IMR-90 (cell line): ENCODE data around the gene KIAA0040. TPM values are rescaled to one million over a fixed set of nuclear protein-coding genes. Genes with fewer than 3 reads are reported as not detected.

Experiments used
- ATAC-seq: fragments of 200-7000 bp; cut with Tn5 transposase; 2 replicates; pipeline ENCODE4 v1.9.1; 2020; ENCODE audit warnings: low read depth, mild to moderate bottlenecking, moderate library complexity
- BruUV-seq: library from RNA; stranded (reverse); fragments of 400-500 nt; replicated peaks from 2 replicates; lab custom pipeline; 2021; lab: Mats Ljungman, UMichigan
- CTCF ChIA-PET: fragments of 300-600 bp; formaldehyde crosslinking; extraction: SDS; loops from one replicate; lab custom pipeline; 2021; ENCODE audit warnings: antibody characterized with exemption; lab: Yijun Ruan, JAX
- POLR2A ChIA-PET: fragments of 300-600 bp; sonication (Branson Sonifier 250); formaldehyde crosslinking; loops from one replicate; lab custom pipeline; 2022; ENCODE audit warnings: antibody characterized with exemption; ENCODE audit not compliant: unreplicated experiment; lab: Charles Lee
- DNase-seq: peaks from one replicate; pipeline ENCODE4 v3.0.0; 2013
- H2AFZ ChIP-seq: replicated peaks from 2 replicates; pipeline ENCODE3; 2013; ENCODE audit warnings: low read length, mild to moderate bottlenecking; ENCODE audit not compliant: poor library complexity
- H2AK5ac ChIP-seq: 2 replicates; pipeline ENCODE4 v1.6.1; 2013; ENCODE audit warnings: low read depth, low read length, inconsistent platforms
- H2AK9ac ChIP-seq: replicated peaks from 2 replicates; pipeline ENCODE3; 2013; ENCODE audit warnings: mild to moderate bottlenecking, low read depth, low read length, moderate library complexity; ENCODE audit not compliant: poor library complexity
- H2BK120ac ChIP-seq: 2 replicates; pipeline ENCODE4 v1.6.1; 2013; ENCODE audit warnings: low read depth, low read length, inconsistent platforms
- H2BK15ac ChIP-seq: 3 replicates; pipeline ENCODE4 v1.6.1; 2013; ENCODE audit warnings: low read depth, low read length, inconsistent platforms
- H2BK20ac ChIP-seq: 2 replicates; pipeline ENCODE4 v1.6.1; 2013; ENCODE audit warnings: low read depth, mild to moderate bottlenecking, inconsistent platforms, low read length, moderate library complexity
- H2BK5ac ChIP-seq: 2 replicates; pipeline ENCODE4 v1.6.1; 2013; ENCODE audit warnings: mild to moderate bottlenecking, low read depth, low read length, inconsistent platforms; ENCODE audit not compliant: poor library complexity, severe bottlenecking
- H3K14ac ChIP-seq: replicated peaks from 2 replicates; pipeline ENCODE4 v1.6.1; 2013; ENCODE audit warnings: low read depth, low read length, inconsistent platforms
- H3K18ac ChIP-seq: 2 replicates; pipeline ENCODE4 v1.6.1; 2013; ENCODE audit warnings: low read depth, low read length, control low read depth
- H3K23ac ChIP-seq: 2 replicates; pipeline ENCODE4 v1.6.1; 2013; ENCODE audit warnings: low read depth, low read length, inconsistent platforms
- H3K27ac ChIP-seq: 2 replicates; pipeline ENCODE4 v1.5.1; 2013; ENCODE audit warnings: mild to moderate bottlenecking, control low read depth, low read length; ENCODE audit not compliant: insufficient read depth
- H3K27me3 ChIP-seq: 2 replicates; pipeline ENCODE4 v1.6.1; 2013; ENCODE audit warnings: low read length; ENCODE audit not compliant: control insufficient read depth, insufficient read depth
- H3K36me3 ChIP-seq: 2 replicates; pipeline ENCODE4 v1.6.1; 2013; ENCODE audit warnings: low read length, mixed read lengths; ENCODE audit not compliant: control insufficient read depth, insufficient read depth
- H3K4ac ChIP-seq: 2 replicates; pipeline ENCODE4 v1.6.1; 2013; ENCODE audit warnings: low read depth, low read length, inconsistent platforms
- H3K4me1 ChIP-seq: 2 replicates; pipeline ENCODE4 v1.6.1; 2013; ENCODE audit warnings: low read length, mixed read lengths; ENCODE audit not compliant: control insufficient read depth, insufficient read depth
- H3K4me2 ChIP-seq: 2 replicates; pipeline ENCODE4 v1.6.1; 2013; ENCODE audit warnings: low read depth, mild to moderate bottlenecking, control low read depth, low read length, moderate library complexity
- H3K4me3 ChIP-seq: 2 replicates; pipeline ENCODE4 v1.5.1; 2013; ENCODE audit warnings: low read depth, mild to moderate bottlenecking, control low read depth, low read length, moderate library complexity; ENCODE audit not compliant: insufficient read depth
- H3K56ac ChIP-seq: 2 replicates; pipeline ENCODE4 v1.6.1; 2013; ENCODE audit warnings: low read length, inconsistent platforms; ENCODE audit not compliant: insufficient read depth; ENCODE audit errors: extremely low read depth
- H3K79me1 ChIP-seq, 2 experiments: 2 replicates each; pipeline ENCODE4 v1.6.1; 2013; ENCODE audit warnings: low read length in 2 of 2, inconsistent platforms in 1 of 2, low read depth in 1 of 2
- H3K9ac ChIP-seq: 2 replicates; pipeline ENCODE4 v1.6.1; 2013; ENCODE audit warnings: low read depth, low read length, control low read depth
- H3K9me1 ChIP-seq: 2 replicates; pipeline ENCODE4 v1.6.1; 2013; ENCODE audit warnings: low read length, inconsistent platforms; ENCODE audit not compliant: insufficient read depth
- H3K9me3 ChIP-seq: 2 replicates; pipeline ENCODE4 v1.6.1; 2013; ENCODE audit warnings: low read length; ENCODE audit not compliant: control insufficient read depth, insufficient read depth
- H4K20me1 ChIP-seq: 2 replicates; pipeline ENCODE4 v1.6.1; 2013; ENCODE audit warnings: low read length, inconsistent platforms; ENCODE audit not compliant: insufficient read depth
- H4K5ac ChIP-seq: 2 replicates; pipeline ENCODE4 v1.6.1; 2013; ENCODE audit warnings: mild to moderate bottlenecking, low read depth, low read length, control low read depth
- H4K8ac ChIP-seq, 2 experiments: 2 replicates each; pipeline ENCODE4 v1.6.1; 2013; ENCODE audit warnings: low read depth in 2 of 2, low read length in 2 of 2, control low read depth in 1 of 2, inconsistent platforms in 1 of 2
- H4K91ac ChIP-seq: 2 replicates; pipeline ENCODE4 v1.6.1; 2013; ENCODE audit warnings: low read depth, low read length, inconsistent platforms; ENCODE audit not compliant: insufficient read depth
- BHLHE40 ChIP-seq: fragments of 150-350 bp; IDR thresholded peaks from 2 replicates; pipeline ENCODE4 v1.6.1; 2016; ENCODE audit warnings: mild to moderate bottlenecking, low read depth, low read length
- CEBPB ChIP-seq: IDR thresholded peaks from 2 replicates; pipeline ENCODE4 v1.6.1; 2012; ENCODE audit warnings: low read depth, low read length, improper control_type of control experiment
- CHD1 ChIP-seq: IDR thresholded peaks from 2 replicates; pipeline ENCODE4 v1.6.1; 2012; ENCODE audit warnings: low read depth, low read length, improper control_type of control experiment
- CTCF ChIP-seq: conservative IDR thresholded peaks from 2 replicates; pipeline ENCODE4 v1.5.1; 2012; ENCODE audit warnings: mild to moderate bottlenecking, low read depth, low read length, improper control_type of control experiment
- ELK1 ChIP-seq: fragments of 150-350 bp; IDR thresholded peaks from 2 replicates; pipeline ENCODE4 v1.6.1; 2016; ENCODE audit warnings: low read depth, mild to moderate bottlenecking, low read length, moderate library complexity, borderline replicate concordance
- FOS ChIP-seq: fragments of 150-350 bp; IDR thresholded peaks from 2 replicates; pipeline ENCODE4 v1.6.1; 2016; ENCODE audit warnings: low read depth, low read length
- MAFK ChIP-seq: IDR thresholded peaks from 2 replicates; pipeline ENCODE4 v1.6.1; 2012; ENCODE audit warnings: low read depth, low read length, improper control_type of control experiment
- MAZ ChIP-seq: IDR thresholded peaks from 2 replicates; pipeline ENCODE4 v1.6.1; 2012; ENCODE audit warnings: low read depth, mild to moderate bottlenecking, low read length, improper control_type of control experiment, moderate library complexity, borderline replicate concordance
- MXI1 ChIP-seq: IDR thresholded peaks from 2 replicates; pipeline ENCODE4 v1.6.1; 2012; ENCODE audit warnings: low read depth, mild to moderate bottlenecking, low read length, moderate library complexity, borderline replicate concordance
- NFE2L2 ChIP-seq: fragments of 150-350 bp; IDR thresholded peaks from 2 replicates; pipeline ENCODE4 v1.6.1; 2016; ENCODE audit warnings: low read depth, mild to moderate bottlenecking, low read length
- POLR2A ChIP-seq: IDR thresholded peaks from 2 replicates; pipeline ENCODE4 v1.6.1; 2012; ENCODE audit warnings: mild to moderate bottlenecking, low read depth, low read length
- RAD21 ChIP-seq: IDR thresholded peaks from 2 replicates; pipeline ENCODE4 v1.6.1; 2012; ENCODE audit warnings: low read length, improper control_type of control experiment
- RCOR1 ChIP-seq: IDR thresholded peaks from 2 replicates; pipeline ENCODE4 v1.6.1; 2012; ENCODE audit warnings: mild to moderate bottlenecking, low read length, improper control_type of control experiment; ENCODE audit not compliant: insufficient replicate concordance
- RFX5 ChIP-seq: IDR thresholded peaks from 2 replicates; pipeline ENCODE4 v1.8.0; 2012; ENCODE audit warnings: low read depth, mild to moderate bottlenecking, low read length, moderate library complexity
- SMC3 ChIP-seq: fragments of 150-350 bp; IDR thresholded peaks from 2 replicates; pipeline ENCODE4 v1.6.1; 2016; ENCODE audit warnings: low read depth, mild to moderate bottlenecking, antibody characterized with exemption, low read length, moderate library complexity
- USF2 ChIP-seq: fragments of 150-350 bp; IDR thresholded peaks from 2 replicates; pipeline ENCODE4 v1.6.1; 2017; ENCODE audit warnings: mild to moderate bottlenecking, antibody characterized with exemption, low read length, low read depth
- WGBS, 2 experiments: methylation state at CpG; one replicate each; pipeline versions ENCODE4 v1.1.5 to v1.1.7; 2013; ENCODE audit warnings: missing lambda C conversion rate in 2 of 2; ENCODE audit not compliant: insufficient read length in 1 of 2; ENCODE audit errors: extremely low coverage in 2 of 2; 5-methylcytosine and 5-hydroxymethylcytosine counted together
- dilution Hi-C: fragments of 300-500 bp; cut with HindIII; formaldehyde crosslinking; loops from one replicate; pipeline ENCODE4 v1.14.3; 2018; ENCODE audit warnings: low sequenced_read_pairs; ENCODE audit not compliant: unreplicated experiment
- in situ Hi-C: fragments of 300-500 bp; cut with MboI; formaldehyde crosslinking; loops from 3 replicates; pipeline ENCODE4 v1.14.3; 2019; ENCODE audit warnings: low sequenced_read_pairs, inconsistent platforms, mixed read lengths
- intact Hi-C: fragments of 100-400 bp; cut with micrococcal nuclease; formaldehyde crosslinking; loops from 2 replicates; pipeline ENCODE4 v1.10.0; 2022
- polyA plus RNA-seq, 3 experiments: library from polyadenylated mRNA; depleted of rRNA; stranded (reverse); fragments of >200 nt; gene quantifications; 2 replicates each; pipeline ENCODE4 v1.2.3, GENCODE V29; 2012; ENCODE audit warnings: low replicate concordance in 1 of 3
- total RNA-seq: library from RNA; depleted of rRNA; stranded (reverse); fragments of >200 nt; gene quantifications from 2 replicates; pipeline ENCODE4 v1.2.3, GENCODE V29; 2012

Gene KIAA0040
- total and polyA plus RNA-seq, 2 of the 4 experiments (the other 2 are of a cell fraction) = 0.05 to 0.18 TPM

GRCh38 chr1:175203570-175204068 lies 11.0 kb upstream of the KIAA0040 start:
- POLR2A ChIA-PET = no interaction called here
- H3K4me2 ChIP-seq = no peak overlapping the region
- H3K4ac ChIP-seq = no peak overlapping the region
- H2AK9ac ChIP-seq = no peak overlapping the region
- H2AK5ac ChIP-seq = no peak overlapping the region
- H3K56ac ChIP-seq = no peak overlapping the region
- 17% methylated on average over 1 of the region's 5 CpGs; no CpG with 5 or more reads in 1 of the 2 experiments for WGBS, 2 experiments
- no peak overlapping the region for H2AFZ ChIP-seq
- intact Hi-C loops (no loop called here), in situ Hi-C loops (no loop called here), dilution Hi-C loops (no loop called here)
- H2BK5ac ChIP-seq = no peak overlapping the region
- no peaks in the 10 kb centered on the region for H3K36me3 ChIP-seq
- no peak overlapping the region for H4K91ac ChIP-seq
- no peak overlapping the region for H2BK15ac ChIP-seq
- H3K79me1 ChIP-seq = no peaks in the 10 kb centered on the region
- H3K4me3 ChIP-seq = no peak overlapping the region
- no peak overlapping the region for H4K5ac ChIP-seq
- TF ChIP-seq POLR2A (no peak), NFE2L2 (no peak), RCOR1 (no peak), ELK1 (no peak), MXI1 (no peak), FOS (no peak), USF2 (no peak), MAFK (no peak), CHD1 (no peak), BHLHE40 (no peak), RFX5 (no peak), CEBPB (no peak), CTCF (no peak), SMC3 (no peak), RAD21 (no peak), MAZ (no peak)
- CTCF ChIA-PET = no interaction called here
- no peak overlapping the region for H3K23ac ChIP-seq
- no TSS peak for BruUV-seq
- H3K27me3 ChIP-seq = no peaks in the 10 kb centered on the region
- no peaks in the 10 kb centered on the region for H4K20me1 ChIP-seq
- DNase-seq (no peak), ATAC-seq (no peak)
- no peak overlapping the region for H3K9ac ChIP-seq
- no peak overlapping the region for H3K18ac ChIP-seq
- H4K8ac ChIP-seq = no peak overlapping the region
- H3K14ac ChIP-seq = no peak overlapping the region
- no peaks in the 10 kb centered on the region for H3K9me1 ChIP-seq
- no peak overlapping the region for H2BK120ac ChIP-seq
- 0 out of 2 replicates have a peak, but pooled peaks cover 2% of the 10 kb centered on the region for H3K4me1 ChIP-seq
- H2BK20ac ChIP-seq = no peak overlapping the region
- H3K27ac ChIP-seq = no peak overlapping the region
- no peaks in the 10 kb centered on the region for H3K9me3 ChIP-seq
